HG03196 (cell line): ENCODE data around the gene TAF8.

Experiments
- ATAC-seq: cut with Tn5 transposase; IDR thresholded peaks from one replicate; pipeline ENCODE4 v1.9.1; 2021; ENCODE audit not compliant: unreplicated experiment

The TAF8 gene

GRCh38 chr6:42095094-42095493 lies 44.8 kb downstream of the TAF8 start:
- no peak for ATAC-seq

GRCh38 chr6:42095776-42096541 lies 45.6 kb downstream of the TAF8 start:
- ATAC-seq: no peak

GRCh38 chr6:42099340-42100028 lies 49.2 kb downstream of the TAF8 start:
- ATAC-seq: no peak

- ATAC-seq: no peak
Measured at GRCh38 chr6:42100029-42100901, 49.9 kb downstream of the TAF8 start.

GRCh38 chr6:42101186-42101657 lies 50.9 kb downstream of the TAF8 start:
- ATAC-seq: no peak

- no peak for ATAC-seq
Measured at GRCh38 chr6:42103216-42103615, 52.9 kb downstream of the TAF8 start.

- no peak for ATAC-seq
Measured at GRCh38 chr6:42103753-42104094, 53.4 kb downstream of the TAF8 start.

GRCh38 chr6:42104095-42104803 lies 53.9 kb downstream of the TAF8 start:
- ATAC-seq: no peak

GRCh38 chr6:42104804-42105125 lies 54.4 kb downstream of the TAF8 start:
- no peak for ATAC-seq

- ATAC-seq: no peak
Measured at GRCh38 chr6:42105156-42105648, 54.9 kb downstream of the TAF8 start.

GRCh38 chr6:42105709-42106108 lies 55.4 kb downstream of the TAF8 start:
- no peak for ATAC-seq

- no peak for ATAC-seq
Measured at GRCh38 chr6:42106112-42107023, 56.0 kb downstream of the TAF8 start.

- ATAC-seq: no peak
Measured at GRCh38 chr6:42108071-42108470, 57.7 kb downstream of the TAF8 start.

- ATAC-seq: no peak
Measured at GRCh38 chr6:42110683-42111082, 60.4 kb downstream of the TAF8 start.

GRCh38 chr6:42112351-42112750 lies 62.0 kb downstream of the TAF8 start:
- ATAC-seq: no peak

- ATAC-seq: no peak
Measured at GRCh38 chr6:42113936-42114636, 63.8 kb downstream of the TAF8 start.

GRCh38 chr6:42117843-42118161 lies 67.5 kb downstream of the TAF8 start:
- ATAC-seq: no peak

- ATAC-seq: no peak
Measured at GRCh38 chr6:42118162-42119001, 68.1 kb downstream of the TAF8 start.
